NCI-H2227 (cell line): ENCODE results near the gene GPD1L.
A peak's percentile ranks its signal among the peaks of the same experiment; 100 is the strongest.

ENCODE experiments used
- DNase-seq: peaks from one replicate; lab custom pipeline; 2025; ENCODE audit not compliant: unreplicated experiment; lab: John Stamatoyannopoulos, UW

Gene GPD1L

DNA sequence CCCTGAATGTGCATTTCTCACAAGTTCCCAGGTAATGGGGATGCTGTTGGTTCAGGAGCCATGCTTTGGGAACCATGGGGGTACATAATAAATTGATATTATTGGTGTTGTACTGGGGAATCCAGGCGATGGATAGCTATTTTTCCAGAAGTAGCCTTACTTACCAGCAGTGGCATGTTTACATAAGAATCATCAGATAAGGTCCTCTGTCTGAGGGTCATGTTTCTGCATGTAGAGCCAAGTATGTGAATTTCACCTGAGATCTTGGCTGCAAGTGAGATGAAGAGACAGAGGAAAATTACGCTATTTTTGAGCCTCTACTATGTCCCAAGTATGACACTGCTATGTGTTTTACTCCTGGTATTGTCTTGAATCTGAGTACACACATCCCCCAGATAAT is 26.3 kb downstream of the GPD1L start:
- DNase-seq, result no peak

- no peak for DNase-seq
Measured at GRCh38 chr3:32136703-32137102, 30.3 kb downstream of the GPD1L start.

GRCh38 chr3:32137870-32138269 is 31.4 kb downstream of the GPD1L start:
- DNase-seq, result peak; percentile 69

- DNase-seq, result no peak
Measured at GRCh38 chr3:32138545-32139104, 32.2 kb downstream of the GPD1L start.

- DNase-seq, result no peak
Measured at GRCh38 chr3:32140943-32141342, 34.5 kb downstream of the GPD1L start.

- peak; percentile 60 for DNase-seq
Measured at GRCh38 chr3:32143849-32144757, 37.7 kb downstream of the GPD1L start.

GRCh38 chr3:32146746-32147211 is 40.4 kb downstream of the GPD1L start:
- DNase-seq, result no peak

- DNase-seq, result no peak
Measured at GRCh38 chr3:32147509-32147908, 41.1 kb downstream of the GPD1L start.

- no peak for DNase-seq
Measured at GRCh38 chr3:32147933-32148332, 41.5 kb downstream of the GPD1L start.

GRCh38 chr3:32148351-32148750 is 41.9 kb downstream of the GPD1L start:
- DNase-seq, result no peak

DNA sequence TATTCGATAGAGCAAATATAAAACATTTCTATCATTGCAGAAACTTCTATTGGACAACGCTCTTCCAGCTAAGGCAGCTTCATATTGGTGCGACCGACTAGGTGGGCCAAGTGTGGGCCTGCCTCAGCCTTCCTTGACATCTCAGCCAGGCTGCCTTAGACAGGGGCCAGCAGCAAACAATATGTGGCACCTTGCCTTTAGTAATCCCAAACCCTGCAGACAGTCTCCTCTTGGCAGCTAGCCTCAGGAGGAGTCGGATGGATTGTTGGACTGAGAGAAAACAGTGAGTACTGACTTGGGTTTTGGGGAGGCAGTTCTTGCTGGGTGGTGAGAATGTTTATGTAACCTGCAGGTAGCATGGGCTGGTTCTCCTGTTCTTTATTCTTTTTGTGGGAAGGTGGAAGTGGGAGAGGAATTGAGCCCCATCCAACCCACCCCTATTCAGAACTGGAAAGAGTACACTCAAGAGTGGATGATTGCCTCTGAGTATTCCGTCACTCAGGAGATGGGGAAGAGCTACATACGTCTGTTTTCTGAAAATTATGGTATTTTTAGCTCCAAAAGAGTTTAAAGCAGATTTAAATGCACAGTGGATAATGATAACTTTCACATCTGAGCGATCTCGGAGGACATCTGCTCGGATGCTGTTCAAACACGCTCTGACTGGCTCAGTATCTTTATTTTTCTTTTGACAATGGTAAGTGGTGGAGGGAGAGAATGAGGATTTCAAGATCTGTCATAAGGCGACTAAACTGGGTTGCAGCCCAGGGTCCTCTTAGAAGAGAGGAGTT is 47.2 kb downstream of the GPD1L start:
- peak; percentile 24 for DNase-seq

GRCh38 chr3:32154205-32154579 is 47.8 kb downstream of the GPD1L start:
- DNase-seq, result peak; percentile 24

DNA sequence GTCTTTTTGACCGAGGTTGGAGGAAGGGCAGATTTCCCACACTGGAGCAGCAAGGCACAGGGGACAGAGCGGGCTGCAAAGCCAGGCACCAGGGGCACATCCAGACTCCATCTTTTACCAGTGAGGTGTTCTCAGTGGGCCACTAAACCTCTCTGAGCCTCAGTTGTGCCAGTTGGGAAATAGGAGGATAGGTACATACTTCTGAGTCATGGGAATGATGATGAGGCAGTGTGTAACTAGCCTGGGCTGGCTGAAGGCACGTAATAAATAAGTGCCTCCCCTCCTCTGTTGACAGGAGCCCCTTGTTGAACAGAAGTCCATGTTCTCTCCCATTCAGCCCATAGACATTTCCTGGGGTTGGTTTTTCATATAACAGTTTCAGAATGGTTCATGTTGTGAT is 48.7 kb downstream of the GPD1L start:
- DNase-seq, result no peak

- no peak for DNase-seq
Measured at GRCh38 chr3:32157600-32158264, 51.3 kb downstream of the GPD1L start.

GRCh38 chr3:32160706-32161214 is 54.3 kb downstream of the GPD1L start:
- no peak for DNase-seq

GRCh38 chr3:32165442-32165841 is 59.0 kb downstream of the GPD1L start:
- DNase-seq, result no peak

- DNase-seq, result no peak
Measured at GRCh38 chr3:32166654-32167053, 60.2 kb downstream of the GPD1L start.

- DNase-seq, result no peak
Measured at GRCh38 chr3:32172420-32172819, 66.0 kb downstream of the GPD1L start.

DNA sequence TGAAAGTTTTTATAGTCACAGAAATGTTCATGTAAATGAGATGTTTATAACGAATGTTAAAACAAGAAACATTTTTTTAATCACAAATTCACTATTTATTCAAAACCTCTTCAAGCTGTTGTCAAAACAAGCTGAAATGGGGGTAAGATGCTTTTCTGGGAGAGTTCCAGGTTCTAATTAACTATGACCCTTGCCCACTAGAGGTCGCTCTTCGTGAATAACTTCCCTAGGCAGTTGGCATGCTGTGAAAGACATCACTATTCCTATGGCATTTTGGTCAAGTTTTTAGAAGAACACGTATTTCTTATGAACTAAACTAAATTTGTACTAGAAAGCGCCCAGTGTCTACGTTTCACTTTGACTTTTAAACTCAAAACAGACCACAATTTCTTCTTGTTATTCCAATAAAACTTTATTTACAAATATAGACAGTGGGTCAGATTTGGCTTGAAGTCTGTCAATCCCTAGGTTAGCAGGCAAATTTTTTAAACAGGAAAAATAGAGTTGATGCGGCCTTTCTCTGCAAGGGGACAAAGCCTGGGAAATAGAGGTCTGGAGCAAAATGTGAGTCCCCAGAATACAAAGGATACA is 69.3 kb downstream of the GPD1L start:
- DNase-seq, result peak; percentile 55

GRCh38 chr3:32176989-32177701 is 70.7 kb downstream of the GPD1L start:
- DNase-seq, result peak; percentile 38
